ENCODE results near the gene GNAT2.

DNA sequence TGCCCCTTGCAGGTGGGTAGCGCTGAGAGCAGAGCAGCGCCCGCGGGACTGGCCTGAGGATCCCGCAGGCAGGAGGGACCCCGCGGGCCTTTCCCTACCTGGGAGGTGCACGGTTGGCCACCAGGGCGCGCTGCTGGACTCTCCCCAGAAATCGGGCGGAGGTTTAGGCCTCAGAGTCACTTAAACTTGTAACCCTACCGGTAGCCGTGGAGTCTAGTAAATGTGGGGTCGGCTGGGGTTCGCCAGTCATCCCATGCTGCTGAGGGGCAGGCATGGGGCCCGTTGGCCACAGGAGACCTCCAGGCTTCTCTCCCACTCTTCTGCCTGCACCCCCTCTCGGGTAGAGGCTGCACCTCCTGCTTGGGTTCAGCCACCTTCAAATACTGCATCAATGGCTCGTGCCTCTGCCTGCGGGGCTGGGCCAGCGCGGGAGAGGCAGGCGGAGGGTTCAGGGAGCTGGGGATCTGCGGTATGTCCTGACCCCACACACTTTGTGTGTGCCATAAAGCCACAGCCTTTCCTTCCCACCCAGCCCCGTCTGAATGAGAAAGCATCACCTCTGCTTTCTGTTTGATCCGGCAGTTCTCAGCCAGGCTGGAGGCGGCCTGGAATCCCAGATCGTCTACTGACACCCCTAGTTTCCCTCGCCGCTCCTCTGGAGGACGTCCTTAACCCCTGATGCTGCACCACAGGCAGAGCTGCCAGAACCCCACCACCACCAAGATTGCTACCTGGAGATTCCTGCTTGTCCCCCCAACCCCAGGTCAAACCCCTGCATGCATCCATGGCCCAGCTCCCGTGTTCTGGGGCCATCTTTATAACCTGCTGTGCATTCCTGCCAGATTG is 24.2 kb upstream of the GNAT2 start:
- TF ChIP-seq, protein P1, sequence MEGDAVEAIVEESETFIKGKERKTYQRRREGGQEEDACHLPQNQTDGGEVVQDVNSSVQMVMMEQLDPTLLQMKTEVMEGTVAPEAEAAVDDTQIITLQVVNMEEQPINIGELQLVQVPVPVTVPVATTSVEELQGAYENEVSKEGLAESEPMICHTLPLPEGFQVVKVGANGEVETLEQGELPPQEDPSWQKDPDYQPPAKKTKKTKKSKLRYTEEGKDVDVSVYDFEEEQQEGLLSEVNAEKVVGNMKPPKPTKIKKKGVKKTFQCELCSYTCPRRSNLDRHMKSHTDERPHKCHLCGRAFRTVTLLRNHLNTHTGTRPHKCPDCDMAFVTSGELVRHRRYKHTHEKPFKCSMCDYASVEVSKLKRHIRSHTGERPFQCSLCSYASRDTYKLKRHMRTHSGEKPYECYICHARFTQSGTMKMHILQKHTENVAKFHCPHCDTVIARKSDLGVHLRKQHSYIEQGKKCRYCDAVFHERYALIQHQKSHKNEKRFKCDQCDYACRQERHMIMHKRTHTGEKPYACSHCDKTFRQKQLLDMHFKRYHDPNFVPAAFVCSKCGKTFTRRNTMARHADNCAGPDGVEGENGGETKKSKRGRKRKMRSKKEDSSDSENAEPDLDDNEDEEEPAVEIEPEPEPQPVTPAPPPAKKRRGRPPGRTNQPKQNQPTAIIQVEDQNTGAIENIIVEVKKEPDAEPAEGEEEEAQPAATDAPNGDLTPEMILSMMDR (IDR thresholded peaks at IDR 0.05), result peak in 1 of 3 donors; percentile 54
- no peak for TF ChIP-seq POLR2A (IDR thresholded peaks at IDR 0.05)

All from lower leg skin (tissue), 3 donors.